HFF-Myc (cell line): ENCODE measurements around the gene ATXN3L.

Experiments used
- DNase-seq: peaks from one replicate; pipeline ENCODE4 v3.0.0-alpha.2; 2011; ENCODE audit warnings: low read depth; ENCODE audit errors: extremely low read depth
- H3K4me3 ChIP-seq: replicated peaks from 2 replicates; pipeline ENCODE4 v1.5.1; 2011; ENCODE audit warnings: low read depth, mild to moderate bottlenecking, control low read depth, low read length
- TF ChIP-seq, protein P1 (sequence below): IDR thresholded peaks from 2 replicates; pipeline ENCODE4 v1.5.1; 2012; ENCODE audit warnings: mild to moderate bottlenecking, low read depth, low read length, control low read depth; ENCODE audit errors: missing control alignments

ATXN3L gene

GRCh38 chrX:13285229-13285628 is 34.6 kb downstream of the ATXN3L start:
- TF ChIP-seq, protein P1, sequence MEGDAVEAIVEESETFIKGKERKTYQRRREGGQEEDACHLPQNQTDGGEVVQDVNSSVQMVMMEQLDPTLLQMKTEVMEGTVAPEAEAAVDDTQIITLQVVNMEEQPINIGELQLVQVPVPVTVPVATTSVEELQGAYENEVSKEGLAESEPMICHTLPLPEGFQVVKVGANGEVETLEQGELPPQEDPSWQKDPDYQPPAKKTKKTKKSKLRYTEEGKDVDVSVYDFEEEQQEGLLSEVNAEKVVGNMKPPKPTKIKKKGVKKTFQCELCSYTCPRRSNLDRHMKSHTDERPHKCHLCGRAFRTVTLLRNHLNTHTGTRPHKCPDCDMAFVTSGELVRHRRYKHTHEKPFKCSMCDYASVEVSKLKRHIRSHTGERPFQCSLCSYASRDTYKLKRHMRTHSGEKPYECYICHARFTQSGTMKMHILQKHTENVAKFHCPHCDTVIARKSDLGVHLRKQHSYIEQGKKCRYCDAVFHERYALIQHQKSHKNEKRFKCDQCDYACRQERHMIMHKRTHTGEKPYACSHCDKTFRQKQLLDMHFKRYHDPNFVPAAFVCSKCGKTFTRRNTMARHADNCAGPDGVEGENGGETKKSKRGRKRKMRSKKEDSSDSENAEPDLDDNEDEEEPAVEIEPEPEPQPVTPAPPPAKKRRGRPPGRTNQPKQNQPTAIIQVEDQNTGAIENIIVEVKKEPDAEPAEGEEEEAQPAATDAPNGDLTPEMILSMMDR = no peak
- H3K4me3 ChIP-seq = no peak overlapping the region
- DNase-seq = no peak

GRCh38 chrX:13284570-13284969 is 35.3 kb downstream of the ATXN3L start:
- H3K4me3 ChIP-seq = no peak overlapping the region
- TF ChIP-seq, protein P1 = no peak
- no peak for DNase-seq

GRCh38 chrX:13283950-13284546 is 35.8 kb downstream of the ATXN3L start:
- peak; percentile 50 for DNase-seq
- TF ChIP-seq, protein P1 = no peak

GRCh38 chrX:13283512-13283911 is 36.3 kb downstream of the ATXN3L start:
- TF ChIP-seq, protein P1 = no peak
- no peak overlapping the region for H3K4me3 ChIP-seq
- DNase-seq = no peak

More at GRCh38 chrX:13283950-13284546, 35.8 kb downstream of the ATXN3L start:
- no peak overlapping the region for H3K4me3 ChIP-seq

DNA sequence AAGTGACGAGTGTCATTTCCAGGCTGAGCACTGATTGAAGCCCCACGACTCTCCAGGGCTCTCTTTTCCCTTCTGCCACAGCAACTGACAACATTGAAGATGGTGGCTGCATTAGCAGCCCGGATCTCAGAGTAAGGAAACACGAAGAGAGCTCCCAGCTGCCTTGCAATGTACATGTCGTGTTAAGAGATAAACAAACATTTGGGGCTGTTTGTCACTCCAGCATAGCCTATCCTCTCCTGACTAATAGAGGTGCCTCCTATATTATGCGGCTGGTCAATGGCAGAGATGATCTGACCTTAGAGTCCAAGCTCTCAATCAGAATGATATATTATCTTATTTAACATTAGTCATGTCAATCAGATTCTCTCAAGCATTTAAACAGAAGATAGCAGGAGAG is 38.6 kb downstream of the ATXN3L start:
- no peak overlapping the region for H3K4me3 ChIP-seq
- TF ChIP-seq, protein P1 = no peak
- no peak for DNase-seq

DNA sequence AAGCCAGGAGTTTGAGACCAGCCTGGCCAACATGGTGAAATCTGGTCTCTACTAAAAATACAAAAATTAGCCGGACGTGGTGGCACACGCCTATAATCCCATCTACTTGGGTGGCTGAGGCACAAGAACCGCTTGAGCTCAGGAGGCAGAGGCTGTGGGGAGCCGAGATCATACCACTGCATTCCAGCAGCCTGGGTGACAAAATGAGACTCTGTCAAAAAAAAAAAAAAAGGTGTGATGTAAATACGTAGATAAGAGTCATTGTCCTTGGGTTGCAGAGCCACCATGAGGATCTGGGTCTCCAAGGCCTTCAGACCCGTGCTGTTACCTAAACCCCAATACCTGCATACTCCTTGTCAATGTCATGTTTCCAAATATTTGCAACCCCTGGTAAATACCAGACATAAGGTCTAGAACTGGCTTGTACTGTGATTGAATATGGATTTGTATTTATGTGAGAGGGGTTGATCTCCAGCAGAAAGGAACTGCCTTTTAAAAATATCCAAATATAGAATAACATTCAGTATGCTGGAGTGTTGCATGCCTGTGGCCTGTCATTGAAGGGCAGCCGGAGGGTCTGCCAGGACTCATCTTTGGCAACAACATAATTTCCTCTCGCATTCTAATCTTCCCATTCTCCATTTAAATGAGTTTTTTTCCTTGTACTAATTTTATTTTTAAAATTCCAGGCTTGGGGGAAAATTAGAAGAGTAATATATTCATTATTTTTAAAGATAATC is 40.4 kb downstream of the ATXN3L start:
- TF ChIP-seq, protein P1 = no peak
- no peak overlapping the region for H3K4me3 ChIP-seq
- DNase-seq = no peak
